HG03558 (cell line): Measurements from ENCODE around the gene PTF1A.
"Not testable (repeated sequence)": the region's sequence is repeated elsewhere in the genome, so short reads cannot be mapped to it uniquely, and the experiment has no call there.

Source experiments
- ATAC-seq: cut with Tn5 transposase; IDR thresholded peaks from one replicate; pipeline ENCODE4 v1.9.1; 2021; ENCODE audit warnings: moderate number of reproducible peaks; ENCODE audit not compliant: unreplicated experiment; ENCODE audit errors: extremely low read depth

The PTF1A gene

GRCh38 chr10:23201837-23202236 lies 9.7 kb downstream of the PTF1A start:
- ATAC-seq = no peak

DNA sequence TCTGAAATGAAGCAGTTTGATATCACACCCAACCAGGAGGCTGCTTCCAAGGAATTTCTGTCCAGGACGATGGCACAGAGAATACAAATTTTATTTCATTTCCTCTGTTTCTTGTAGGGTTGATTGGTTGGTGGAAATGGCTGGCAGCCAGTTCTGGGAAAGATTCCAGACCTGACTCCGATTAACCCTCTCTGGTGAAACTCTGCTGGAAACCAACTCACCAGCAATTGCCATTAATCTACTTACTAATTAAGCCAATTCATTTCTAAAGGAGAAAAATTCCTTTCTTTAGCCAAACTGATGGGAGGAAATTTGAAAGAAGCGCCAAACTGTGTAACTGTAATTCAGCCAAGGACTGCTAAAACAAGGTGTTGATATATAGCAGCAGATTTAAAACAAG lies 10.7 kb downstream of the PTF1A start:
- no peak for ATAC-seq

GRCh38 chr10:23203369-23204325 lies 11.5 kb downstream of the PTF1A start:
- ATAC-seq = no peak

- ATAC-seq = no peak
These were observed 12.7 kb downstream of the PTF1A start for GRCh38 chr10:23204773-23205172.

GRCh38 chr10:23205972-23206642 lies 14.0 kb downstream of the PTF1A start:
- ATAC-seq = no peak

DNA sequence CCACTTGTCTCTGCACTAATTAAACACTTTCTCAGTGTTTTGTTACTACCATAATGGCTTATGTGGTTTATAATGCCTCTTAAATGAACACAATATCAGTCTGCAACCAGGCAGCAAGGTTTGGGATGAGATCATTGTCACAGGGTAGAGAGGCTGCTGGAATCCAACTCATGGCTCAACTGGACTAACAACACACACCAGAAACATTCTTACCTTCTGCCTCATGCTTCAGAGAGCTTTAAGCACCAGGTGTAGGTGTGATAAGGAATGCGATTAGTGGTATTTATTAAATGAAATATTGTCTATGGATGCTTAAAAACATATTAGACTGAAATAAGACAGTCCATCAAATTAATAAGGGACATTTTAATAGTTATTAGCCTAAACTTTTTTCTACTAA lies 25.4 kb downstream of the PTF1A start:
- ATAC-seq = no peak

DNA sequence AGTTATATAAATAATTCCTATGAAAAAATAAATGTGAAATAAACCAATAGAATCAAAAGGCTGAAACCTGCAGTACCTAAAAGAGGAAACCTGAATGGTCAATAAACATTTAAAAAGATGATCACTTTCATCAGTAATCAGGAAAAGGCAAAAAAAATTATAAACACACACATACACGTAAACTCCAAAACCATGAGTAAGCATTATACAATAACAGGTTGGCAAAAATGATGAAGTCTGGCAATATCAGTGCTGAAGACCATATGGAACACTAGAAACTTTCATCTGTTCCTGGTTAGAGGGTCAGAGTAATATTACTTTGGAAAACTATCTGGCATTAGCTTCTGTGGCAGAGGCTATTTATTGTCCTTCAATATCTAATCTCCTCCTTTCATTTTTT lies 38.5 kb downstream of the PTF1A start:
- ATAC-seq = no peak

GRCh38 chr10:23238015-23238414 lies 45.9 kb downstream of the PTF1A start:
- no peak for ATAC-seq

GRCh38 chr10:23241779-23242178 lies 49.7 kb downstream of the PTF1A start:
- ATAC-seq = not testable (repeated sequence)
